Tibial nerve (tissue), 4 donors: ENCODE measurements around the gene NTN5. TPM values are rescaled to one million over a fixed set of nuclear protein-coding genes. Genes with fewer than 3 reads are reported as not detected.

ENCODE experiments used
- DNase-seq, 2 donors: peaks; one replicate each; pipeline ENCODE4 v3.0.0-alpha.2; 2019; ENCODE audit warnings: low spot score in 2 of 2
- H3K27ac ChIP-seq, 4 donors: fragments of 200-600 bp; sonication (generic) in 3 of 4; one replicate each; pipeline ENCODE4 v1.5.1; 2017 to 2019; ENCODE audit warnings: mild to moderate bottlenecking in 1 of 4
- H3K27me3 ChIP-seq, 2 donors: fragments of 200-600 bp; sonication (generic) in 1 of 2; one replicate each; pipeline versions ENCODE4 v1.5.1 to v1.6.0; 2017 to 2019
- H3K36me3 ChIP-seq, 3 donors: fragments of 200-600 bp; sonication (generic); one replicate each; pipeline ENCODE4 v1.5.1; 2018 to 2019
- H3K4me1 ChIP-seq, 4 donors: fragments of 200-600 bp; sonication (generic) in 3 of 4; one replicate each; pipeline ENCODE4 v1.5.1; 2017 to 2019
- H3K4me3 ChIP-seq, 4 donors: fragments of 200-600 bp; sonication (generic) in 3 of 4; one replicate each; pipeline ENCODE4 v1.5.1; 2017 to 2019; ENCODE audit warnings: mild to moderate bottlenecking in 1 of 4, moderate library complexity in 1 of 4
- H3K9me3 ChIP-seq, 4 donors: fragments of 200-600 bp; sonication (generic) in 3 of 4; one replicate each; pipeline ENCODE4 v1.5.1; 2017 to 2019
- CTCF ChIP-seq, 5 experiments: fragments of 200-600 bp in 3 of 5; fragments of 450-650 bp in 2 of 5; sonication (generic) in 3 of 5; IDR thresholded peaks; one replicate each; pipeline ENCODE4 v1.5.1; 2016 to 2019; ENCODE audit warnings: antibody characterized with exemption in 5 of 5, mild to moderate bottlenecking in 3 of 5, moderate library complexity in 2 of 5
- EP300 ChIP-seq, 2 donors: sonication (generic); formaldehyde crosslinking; IDR thresholded peaks; one replicate each; pipeline ENCODE4 v1.6.1; 2017; ENCODE audit warnings: antibody characterized with exemption in 2 of 2, mild to moderate bottlenecking in 1 of 2
- POLR2A ChIP-seq, 2 donors: fragments of 450-650 bp; IDR thresholded peaks; one replicate each; pipeline ENCODE4 v1.6.1; 2017; ENCODE audit warnings: antibody characterized with exemption in 2 of 2, mild to moderate bottlenecking in 2 of 2, moderate library complexity in 2 of 2
- WGBS, 2 donors: methylation state at CpG; one replicate each; pipeline ENCODE4 v1.1.5; 2018; 5-methylcytosine and 5-hydroxymethylcytosine counted together
- total RNA-seq, 4 donors: library from RNA; depleted of rRNA; stranded (reverse); fragments of >200 nt; gene quantifications; one replicate each; pipeline ENCODE4 v1.1.0, GENCODE V29; 2016

NTN5 gene
- total RNA-seq, 4 donors from 2014 or later, result 0.78 to 6.9 (median 2.2) TPM

GRCh38 chr19:48646001-48646721, 26.7 kb downstream of the NTN5 start, which contains the start of gene CA11:
Gene CA11 (minus strand): TSS chr19:48646187. CDS start chr19:48645632, 555 bp downstream.
- TF ChIP-seq CTCF (IDR thresholded peaks at IDR 0.05), result peak; percentile 94 to 96 (median 94)
- peak; percentile 72 to 77 for TF ChIP-seq EP300 (IDR thresholded peaks at IDR 0.05)
- peak in 1 of 2 donors; percentile 50 for TF ChIP-seq POLR2A (IDR thresholded peaks at IDR 0.05)
- no peaks in the 10 kb centered on the region for H3K9me3 ChIP-seq
- peaks cover 0 to 27% (median 10%) of the 10 kb centered on the region in 4 donors for H3K4me1 ChIP-seq
- H3K27me3 ChIP-seq, result no peaks in the 10 kb centered on the region
- DNase-seq, result peak; percentile 73 to 86
- H3K36me3 ChIP-seq, result no peaks in the 10 kb centered on the region
- H3K27ac ChIP-seq, result peak within 1 kb of the TSS; percentile 86 to 96 (median 91)
- H3K4me3 ChIP-seq, result peak within 1 kb of the TSS; percentile 59 to 67 (median 66)
- WGBS, 2 donors, result 0 to 1% methylated on average over 24 to 29 of the region's 33 CpGs

- TF ChIP-seq EP300 (IDR thresholded peaks at IDR 0.05), result no peak
- no peak for TF ChIP-seq CTCF (IDR thresholded peaks at IDR 0.05)
- TF ChIP-seq POLR2A (IDR thresholded peaks at IDR 0.05), result no peak
- H3K36me3 ChIP-seq, result no peaks in the 10 kb centered on the region
- H3K4me1 ChIP-seq, result peaks cover 0 to 27% (median 10%) of the 10 kb centered on the region in 4 donors
- no peaks in the 10 kb centered on the region for H3K9me3 ChIP-seq
- H3K4me3 ChIP-seq, result peak overlapping the region; percentile 59 to 67 (median 66)
- no peak for DNase-seq
- peak overlapping the region; percentile 86 to 96 (median 91) for H3K27ac ChIP-seq
- 0 to 2% methylated on average over 6 of the region's 6 CpGs for WGBS, 2 donors
- no peaks in the 10 kb centered on the region for H3K27me3 ChIP-seq
These were observed 27.2 kb downstream of the NTN5 start for GRCh38 chr19:48645620-48646000.

DNA sequence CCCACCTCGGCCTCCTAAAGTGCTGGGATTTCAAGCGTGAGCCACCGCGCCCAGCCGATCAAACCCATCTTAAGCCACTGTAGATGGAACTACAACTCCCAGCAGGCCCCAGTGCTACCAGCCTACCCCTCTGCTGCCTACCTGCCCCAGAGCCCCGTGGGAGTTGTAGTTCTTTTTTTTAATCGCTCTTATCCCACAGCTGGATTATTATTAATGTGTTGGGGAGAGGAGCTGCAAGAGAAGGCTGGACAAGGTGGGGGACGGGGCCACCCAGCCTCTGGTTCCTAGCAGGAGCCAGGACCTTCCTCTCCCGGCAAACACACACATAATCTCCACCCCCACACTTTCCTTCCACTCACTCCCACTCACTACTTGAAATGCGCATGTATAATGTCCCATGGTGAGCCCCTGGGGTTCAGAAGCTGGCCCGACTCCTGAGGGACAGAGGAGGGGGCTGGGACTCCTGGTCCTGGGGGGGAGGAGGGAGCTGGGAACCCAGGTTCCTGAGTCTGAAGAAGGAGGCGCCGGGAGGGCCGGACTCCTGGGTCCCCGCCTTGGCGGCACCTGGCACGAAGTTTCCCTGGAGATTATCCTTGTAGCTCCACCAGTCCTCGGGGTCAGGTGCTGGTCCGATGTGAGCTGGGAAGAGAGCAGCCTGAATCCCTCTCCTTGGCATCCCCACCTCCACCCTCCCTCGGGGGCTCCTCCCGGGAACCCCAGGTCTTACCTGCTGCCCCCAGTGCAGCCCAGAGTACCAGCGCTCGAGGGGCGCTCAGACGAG, 27.8 kb downstream of the NTN5 start:
- WGBS, 2 donors, result 3 to 11% methylated on average over 18 to 25 of the region's 25 CpGs
- H3K36me3 ChIP-seq, result no peaks in the 10 kb centered on the region
- DNase-seq, result peak; percentile 66 to 84
- peak overlapping the region; percentile 59 to 67 (median 66) for H3K4me3 ChIP-seq
- H3K27ac ChIP-seq, result peak overlapping the region; percentile 86 to 96 (median 91)
- no peaks in the 10 kb centered on the region for H3K27me3 ChIP-seq
- TF ChIP-seq EP300 (IDR thresholded peaks at IDR 0.05) (peak; percentile 48 to 49), POLR2A (IDR thresholded peaks at IDR 0.05) (peak in 1 of 2 donors; percentile 41), CTCF (IDR thresholded peaks at IDR 0.05) (no peak)
- no peaks in the 10 kb centered on the region for H3K9me3 ChIP-seq
- H3K4me1 ChIP-seq, result peaks cover 0 to 27% (median 10%) of the 10 kb centered on the region in 4 donors

DNA sequence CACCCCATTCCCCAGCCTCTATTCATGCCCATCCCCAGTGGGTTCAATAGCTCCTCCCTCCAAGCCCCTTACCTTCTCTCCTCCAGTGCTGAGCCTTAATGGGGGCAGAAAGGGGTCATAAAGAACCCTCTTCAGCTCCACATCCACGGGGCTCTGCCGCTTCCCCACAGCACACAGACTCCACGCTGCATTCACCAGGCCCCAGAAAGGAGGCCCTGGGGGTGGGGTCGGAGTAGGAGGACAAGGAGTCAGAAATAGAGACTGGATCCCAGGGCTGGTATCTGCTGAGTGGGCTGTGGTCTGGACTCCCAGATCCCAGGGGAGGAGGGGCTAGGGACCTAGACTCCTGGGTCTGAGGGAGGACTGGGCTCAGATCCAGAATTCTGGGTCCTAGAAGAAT, 28.5 kb downstream of the NTN5 start:
- no peak for TF ChIP-seq POLR2A (IDR thresholded peaks at IDR 0.05)
- TF ChIP-seq EP300 (IDR thresholded peaks at IDR 0.05), result no peak
- no peak for TF ChIP-seq CTCF (IDR thresholded peaks at IDR 0.05)
- WGBS, 2 donors, result 59 to 76% methylated on average over 4 of the region's 4 CpGs
- Histone ChIP-seq H3K27me3 (no peaks in the 10 kb centered on the region), H3K4me3 (no peak overlapping the region), H3K27ac (no peak overlapping the region), H3K36me3 (no peaks in the 10 kb centered on the region), H3K4me1 (peaks cover 0 to 27% (median 10%) of the 10 kb centered on the region in 4 donors), H3K9me3 (no peaks in the 10 kb centered on the region)
- DNase-seq, result no peak
